Measurements from ENCODE around the gene PTGES3L.
"Not testable (repeated sequence)": the region's sequence is repeated elsewhere in the genome, so short reads cannot be mapped to it uniquely, and the experiment has no call there.

PTGES3L gene

DNA sequence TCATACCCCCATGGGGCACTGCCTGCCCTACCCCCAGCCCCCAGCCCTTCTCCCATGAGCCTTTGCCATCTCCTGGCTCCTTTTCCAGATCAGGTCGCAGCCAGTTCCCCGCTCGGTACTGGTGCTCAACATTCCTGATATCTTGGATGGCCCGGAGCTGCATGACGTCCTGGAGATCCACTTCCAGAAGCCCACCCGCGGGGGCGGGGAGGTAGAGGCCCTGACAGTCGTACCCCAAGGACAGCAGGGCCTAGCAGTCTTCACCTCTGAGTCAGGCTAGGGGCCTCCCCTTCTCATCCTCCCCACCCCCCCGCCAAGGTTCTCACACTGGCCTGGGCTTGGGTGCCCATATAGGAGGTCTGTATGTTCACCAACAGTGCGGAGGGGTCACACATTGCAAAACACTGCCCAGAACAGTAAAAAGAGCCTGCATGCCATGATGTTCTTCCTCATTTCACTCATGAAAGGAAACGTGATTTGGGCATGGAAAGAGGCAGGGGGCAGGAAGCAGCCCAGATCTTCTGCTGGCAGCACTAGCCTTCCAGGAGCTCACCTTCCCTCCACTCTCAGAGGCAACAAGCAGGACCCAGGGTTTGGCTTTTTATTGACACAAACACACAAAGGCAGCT lies 34.3 kb upstream of the PTGES3L start:
- no peak for DNase-seq (ENCODE audit: low spot score)

DNA sequence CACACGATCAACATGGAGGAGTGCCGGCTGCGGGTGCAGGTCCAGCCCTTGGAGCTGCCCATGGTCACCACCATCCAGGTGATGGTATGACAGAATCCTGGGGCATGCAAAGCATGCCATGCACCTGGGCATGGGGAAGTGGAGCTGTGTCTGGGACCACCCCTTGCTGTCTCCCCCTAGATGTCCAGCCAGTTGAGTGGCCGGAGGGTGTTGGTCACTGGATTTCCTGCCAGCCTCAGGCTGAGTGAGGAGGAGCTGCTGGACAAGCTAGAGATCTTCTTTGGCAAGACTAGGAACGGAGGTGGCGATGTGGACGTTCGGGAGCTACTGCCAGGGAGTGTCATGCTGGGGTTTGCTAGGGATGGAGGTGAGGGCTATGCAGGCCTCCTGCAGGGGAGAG lies 33.4 kb upstream of the PTGES3L start:
- no peak for DNase-seq (ENCODE audit: low spot score)

DNA sequence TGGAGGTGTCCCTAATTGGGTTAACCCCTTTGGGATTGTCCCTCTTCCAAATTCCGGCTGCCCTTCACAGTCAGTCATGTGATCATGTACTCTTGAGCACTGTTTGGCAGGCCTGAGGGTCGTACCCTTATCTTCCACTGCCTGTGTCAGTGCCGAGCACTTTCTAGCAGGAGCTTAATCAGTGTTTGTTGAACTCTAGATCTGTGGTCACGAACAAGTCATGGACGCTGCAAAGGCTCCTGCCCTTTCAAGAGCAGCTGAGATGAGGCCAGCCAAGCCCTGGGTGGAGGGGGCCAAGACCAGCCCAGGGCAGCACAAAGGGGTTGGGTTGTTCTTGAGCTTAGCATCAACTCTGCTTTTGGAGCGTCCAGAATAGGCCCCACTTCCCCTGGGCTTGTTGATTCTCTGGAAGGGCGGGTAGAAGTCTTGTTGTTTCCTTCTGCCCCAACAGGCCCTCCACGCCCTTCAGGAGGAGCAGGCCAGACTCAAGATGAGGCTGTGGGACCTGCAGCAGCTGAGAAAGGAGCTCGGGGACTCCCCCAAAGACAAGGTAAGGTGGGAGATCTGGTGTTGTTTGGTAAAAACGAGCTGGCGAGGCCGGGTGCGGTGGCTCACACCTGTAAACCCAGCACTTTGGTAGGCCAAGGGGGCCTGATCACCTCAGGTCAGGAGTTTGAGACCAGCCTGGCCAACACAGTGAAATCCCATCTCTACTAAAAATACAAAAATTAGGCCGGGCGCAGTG lies 32.0 kb upstream of the PTGES3L start:
- no peak for DNase-seq (ENCODE audit: low spot score)

- DNase-seq (ENCODE audit: low spot score): no peak
Measured at GRCh38 chr17:43010667-43011308, 30.9 kb upstream of the PTGES3L start.

DNA sequence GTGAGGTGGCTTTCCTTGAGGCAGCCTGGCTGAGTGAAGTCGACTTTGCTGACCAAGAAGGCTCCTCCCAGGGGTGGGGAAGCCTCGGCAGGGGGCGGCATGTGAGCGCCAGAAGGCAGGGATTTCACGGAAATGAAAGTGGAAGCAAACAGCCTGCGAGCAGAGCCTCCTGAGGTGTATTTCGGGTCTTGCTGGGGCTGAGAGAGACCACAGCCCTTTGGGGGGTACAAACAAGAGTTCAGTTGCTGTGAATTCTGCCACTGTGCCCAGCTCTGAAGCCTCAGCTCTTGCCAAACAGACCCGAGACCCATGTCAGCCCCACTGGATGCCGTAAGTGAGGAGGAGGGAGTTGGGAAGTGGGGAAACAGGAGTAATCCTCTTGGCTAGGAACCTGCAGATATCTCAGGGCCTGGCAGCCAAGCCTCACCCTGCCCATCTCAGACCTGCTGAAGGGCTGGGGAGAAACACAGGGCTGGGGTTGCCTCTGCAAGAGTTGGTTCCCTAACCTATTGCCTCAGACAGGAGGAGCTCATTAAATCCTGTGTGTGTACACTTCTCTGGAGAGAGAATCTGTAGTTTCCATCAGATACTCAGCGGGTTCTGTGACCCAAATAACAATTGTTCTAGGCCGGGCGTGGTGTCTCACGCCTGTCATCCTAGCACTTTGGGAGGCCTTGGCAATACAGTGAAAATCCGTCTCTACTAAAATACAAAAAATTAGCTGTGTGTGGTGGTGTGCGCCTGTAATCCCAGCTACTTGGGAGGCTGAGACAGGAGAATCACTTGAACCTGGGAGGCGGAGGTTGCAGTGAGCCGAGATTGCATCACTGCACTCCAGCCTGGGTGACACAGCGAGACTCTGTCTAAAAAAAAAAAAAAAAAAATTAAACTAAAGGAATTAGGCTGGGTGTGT lies 27.0 kb upstream of the PTGES3L start, which contains the start of gene IFI35:
TSS of gene IFI35 (plus strand) at position 146 of the 913 bp plus-strand sequence. CDS start at position 310, 164 bp downstream.
- DNase-seq (ENCODE audit: low spot score): peak; percentile 79

DNA sequence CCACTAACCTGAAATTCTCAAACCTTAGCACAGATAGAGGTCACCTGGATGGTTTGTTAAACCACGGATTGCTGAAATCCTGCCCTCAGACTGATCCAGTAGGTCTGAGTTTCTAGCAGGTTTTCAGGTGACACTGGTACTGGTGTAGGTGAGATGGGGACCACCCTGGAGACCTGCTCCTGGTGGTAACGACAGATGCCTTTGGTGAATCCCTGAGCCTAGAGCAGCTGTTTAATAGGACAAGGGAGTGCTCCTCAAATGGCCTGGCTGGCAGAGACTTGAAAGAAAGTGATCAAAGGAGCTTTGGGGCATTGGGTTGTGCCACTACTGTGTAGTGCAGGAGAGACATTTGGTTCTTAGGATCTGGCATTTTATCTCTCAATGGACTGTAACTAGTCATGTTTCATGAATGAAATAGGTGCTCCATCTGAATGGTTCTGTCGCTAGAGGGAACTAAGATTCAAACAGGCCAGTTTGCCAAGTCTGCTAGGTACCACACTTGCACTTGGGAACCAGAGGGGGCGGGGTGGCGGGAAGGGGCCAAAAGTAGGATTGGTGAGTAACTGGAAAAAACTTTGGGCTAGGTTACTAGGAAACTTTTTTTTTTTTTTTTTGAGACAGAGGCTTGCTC lies 23.8 kb upstream of the PTGES3L start:
- DNase-seq (ENCODE audit: low spot score): no peak

DNA sequence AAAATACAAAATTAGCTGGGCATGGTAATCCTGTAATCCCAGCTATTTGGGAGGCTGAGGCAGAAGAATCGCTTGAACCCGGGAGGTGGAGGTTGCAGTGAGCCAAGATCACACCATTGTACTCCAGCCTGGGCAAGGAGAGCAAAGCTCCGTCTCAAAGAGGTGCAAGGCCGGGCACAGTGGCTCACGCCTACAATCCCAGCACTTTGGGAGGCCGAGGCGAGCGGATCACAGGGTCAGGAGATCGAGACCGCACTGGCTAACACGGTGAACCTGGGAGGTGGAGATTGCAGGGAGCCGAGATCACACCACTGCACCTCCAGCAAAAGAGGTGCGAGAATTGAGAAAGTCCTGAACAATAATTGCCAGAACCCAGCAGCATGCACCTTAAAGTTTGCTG lies 21.0 kb upstream of the PTGES3L start:
- not testable (repeated sequence) for DNase-seq (ENCODE audit: low spot score)

DNA sequence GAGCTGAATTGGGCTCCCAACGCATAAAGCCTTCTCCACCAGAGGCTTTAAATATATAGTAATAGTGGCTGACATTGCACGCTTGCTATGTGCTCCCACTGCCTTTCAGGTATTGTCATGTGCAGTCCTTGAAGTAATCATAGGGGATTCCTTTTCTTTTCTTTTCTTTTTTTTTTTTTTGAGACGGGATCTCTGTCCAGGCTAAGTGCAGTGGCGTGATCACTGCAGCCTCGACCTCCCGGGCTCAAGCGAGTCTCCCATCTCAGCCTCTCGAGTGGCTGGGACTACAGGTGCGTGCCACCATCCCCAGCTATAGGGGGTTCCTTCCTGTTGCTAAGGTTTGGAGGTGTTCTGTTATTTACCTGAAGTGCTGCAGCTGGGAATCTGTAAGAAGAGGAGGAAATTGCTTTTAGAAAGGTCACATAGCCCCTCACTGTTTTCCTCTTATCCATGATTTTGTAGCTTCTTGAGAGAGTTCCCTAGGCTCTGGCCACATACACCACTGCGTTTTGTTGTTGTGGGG lies 19.2 kb upstream of the PTGES3L start:
- no peak for DNase-seq (ENCODE audit: low spot score)

DNA sequence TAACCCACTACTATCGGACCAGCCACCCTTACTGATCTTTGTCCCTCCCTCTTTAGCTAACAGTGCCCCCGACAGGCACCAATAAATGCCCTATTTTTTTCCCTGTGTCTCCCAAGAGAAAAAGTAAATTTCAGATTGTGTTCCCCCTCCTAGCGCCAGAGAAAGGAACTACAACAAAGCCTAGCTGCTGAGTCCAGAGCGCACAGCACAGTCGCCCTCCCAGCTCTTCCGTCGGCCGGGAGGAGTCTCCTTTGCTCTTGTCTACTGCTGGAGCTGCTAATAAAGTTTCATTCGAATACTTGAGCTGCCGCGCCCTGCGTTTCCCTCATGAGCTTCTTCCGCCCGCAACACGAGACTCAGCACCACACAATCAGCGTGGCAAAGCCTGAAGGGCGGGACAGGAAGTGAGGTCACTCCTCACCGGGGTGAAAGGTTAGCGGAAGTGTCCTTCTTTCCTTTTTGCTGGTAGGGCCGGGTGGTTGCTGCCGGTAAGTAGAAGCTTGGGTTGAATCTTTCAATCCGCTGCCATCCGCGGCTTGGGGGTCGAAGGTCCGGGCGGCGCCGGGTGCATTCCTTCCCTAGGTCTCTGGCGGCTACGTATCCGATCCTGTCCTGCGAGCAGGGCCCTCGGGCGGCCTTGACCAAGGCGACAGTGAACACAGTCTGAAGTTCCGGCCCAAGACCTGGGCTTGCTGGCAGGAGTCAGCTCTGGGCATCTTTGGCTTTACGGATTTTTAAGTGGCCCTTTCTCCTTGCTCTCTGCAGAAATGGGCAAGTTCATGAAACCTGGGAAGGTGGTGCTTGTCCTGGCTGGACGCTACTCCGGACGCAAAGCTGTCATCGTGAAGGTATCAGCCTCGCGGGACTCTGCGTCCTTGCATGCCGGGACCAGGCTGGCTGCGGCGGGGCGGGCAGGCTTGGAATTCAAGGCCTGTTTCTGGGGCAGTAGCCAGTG lies 18.4 kb upstream of the PTGES3L start, which contains the start of gene RPL27:
TSS of gene RPL27 (plus strand) at position 436 of the 955 bp plus-strand sequence. CDS start at position 768, 332 bp downstream.
- DNase-seq (ENCODE audit: low spot score): peak; percentile 94

- no peak for DNase-seq (ENCODE audit: low spot score)
Measured at GRCh38 chr17:42997390-42997983, 17.6 kb upstream of the PTGES3L start.

DNA sequence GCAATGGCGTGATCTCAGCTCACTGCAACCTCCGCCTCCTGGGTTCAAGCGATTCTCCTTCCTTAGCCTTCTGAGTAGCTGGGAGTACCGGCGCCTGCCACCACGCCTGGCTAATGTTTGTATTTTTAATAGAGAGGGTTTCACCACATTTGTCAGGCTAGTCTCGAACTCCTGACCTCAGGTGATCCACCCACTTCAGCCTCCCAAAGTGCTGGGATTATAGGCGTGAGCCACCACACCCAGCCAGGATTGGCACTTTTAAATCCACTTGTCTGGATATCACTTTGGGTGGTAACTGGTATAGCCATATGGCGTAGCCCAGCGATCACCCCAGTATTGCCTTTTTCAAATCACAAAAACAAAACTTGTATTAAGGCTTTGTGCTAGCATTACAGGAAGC lies 14.0 kb upstream of the PTGES3L start:
- not testable (repeated sequence) for DNase-seq (ENCODE audit: low spot score)

DNA sequence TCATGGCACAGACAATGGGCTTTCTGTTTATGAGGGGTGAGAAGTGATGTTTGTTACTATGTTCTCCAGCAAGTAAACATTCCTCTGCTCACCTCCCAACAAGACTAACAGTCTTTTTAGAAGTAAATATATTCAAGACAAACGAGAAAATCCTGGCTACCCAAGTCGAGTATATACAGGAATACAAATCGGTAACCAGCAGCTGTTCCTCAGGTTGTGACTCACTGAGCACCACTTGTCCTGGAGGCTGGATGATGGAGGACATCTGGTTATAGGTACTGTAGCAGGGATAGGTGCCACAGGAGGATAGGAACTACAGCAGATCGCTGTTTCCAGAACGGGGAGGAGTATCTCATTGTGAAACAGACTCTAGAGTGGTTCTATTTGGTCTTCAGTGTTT lies 13.0 kb upstream of the PTGES3L start:
- DNase-seq (ENCODE audit: low spot score): no peak

- DNase-seq (ENCODE audit: low spot score): no peak
Measured at GRCh38 chr17:42991471-42991870, 11.6 kb upstream of the PTGES3L start.

DNA sequence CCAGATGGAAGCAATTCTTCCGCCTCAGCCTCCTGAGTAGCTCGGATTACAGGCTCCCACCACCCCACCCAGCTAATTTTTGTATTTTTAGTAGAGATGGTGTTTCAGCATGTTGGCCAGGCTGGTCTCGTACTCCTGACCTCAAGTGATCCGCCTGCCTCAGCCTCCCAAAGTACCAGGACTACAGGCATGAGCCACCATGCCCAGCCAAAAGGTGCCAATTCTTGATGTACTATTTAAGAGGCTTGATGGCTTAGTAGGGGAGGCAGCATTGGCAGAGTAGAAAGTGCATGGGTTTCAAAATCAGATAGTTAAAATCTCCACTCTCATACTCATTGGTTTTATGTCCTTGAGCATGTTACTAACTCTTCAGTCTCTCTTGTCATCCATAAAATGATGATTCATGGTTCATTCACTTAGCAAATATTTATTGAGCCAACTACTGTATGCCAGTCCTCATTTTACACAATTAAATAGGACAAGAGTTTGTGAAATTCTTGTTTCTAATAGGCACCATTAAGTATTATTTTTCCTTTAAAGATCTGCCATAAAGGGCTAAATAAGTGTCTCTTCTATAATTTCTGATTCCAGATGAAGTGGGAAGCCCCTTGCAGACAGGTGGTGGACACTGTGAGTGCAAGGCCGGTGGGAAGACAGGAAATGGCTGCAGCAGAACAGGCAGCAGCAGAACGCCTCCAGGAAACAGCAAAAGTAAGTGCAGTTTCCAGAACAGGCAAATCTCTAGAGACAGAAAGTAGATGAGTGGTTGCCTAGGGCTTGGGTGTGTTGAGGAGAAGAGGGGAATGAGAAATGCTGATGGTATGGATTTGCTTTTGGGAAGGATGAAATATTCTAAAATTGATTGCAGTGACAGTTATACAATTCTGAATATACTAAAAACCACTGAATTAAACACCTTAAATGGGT lies 10.1 kb upstream of the PTGES3L start:
- DNase-seq (ENCODE audit: low spot score): no peak

DNA sequence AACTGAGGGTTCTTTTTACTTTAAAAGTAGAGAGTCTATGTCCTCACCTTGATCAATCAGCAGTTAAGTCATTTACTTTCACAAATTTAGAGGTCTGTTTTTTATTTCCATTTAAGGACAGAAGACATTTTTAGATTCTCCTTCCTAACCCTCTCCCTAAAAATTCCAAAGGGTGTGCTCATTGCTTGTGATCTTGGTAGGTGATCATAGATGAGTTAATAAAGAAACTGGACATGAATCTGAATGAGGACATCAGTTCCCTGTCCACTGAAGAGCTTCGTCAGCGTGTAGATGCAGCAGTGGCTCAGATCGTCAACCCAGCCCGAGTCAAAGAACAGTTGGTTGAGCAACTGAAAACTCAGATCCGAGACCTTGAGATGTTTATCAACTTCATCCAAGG lies 9.3 kb upstream of the PTGES3L start:
- DNase-seq (ENCODE audit: low spot score): no peak

DNA sequence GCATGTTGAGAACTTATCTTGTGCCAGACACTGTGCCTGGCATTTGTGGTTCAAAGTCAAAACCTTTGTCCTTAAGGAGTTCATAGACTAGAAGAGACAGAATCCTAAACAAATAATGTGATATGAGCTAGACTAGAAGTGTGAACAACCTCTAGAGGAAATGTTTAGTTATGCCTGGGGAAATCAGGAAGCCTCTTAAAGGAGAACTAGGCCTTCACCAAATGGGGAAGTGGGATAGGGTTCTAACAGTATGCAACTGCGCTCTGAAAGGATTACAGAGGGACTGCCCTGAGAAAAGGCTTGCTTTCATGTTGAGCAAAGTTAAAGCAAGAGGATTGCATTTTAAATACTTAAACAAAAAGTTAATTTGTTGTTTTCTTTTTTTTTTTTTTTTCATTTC lies 5.3 kb upstream of the PTGES3L start:
- no peak for DNase-seq (ENCODE audit: low spot score)

GRCh38 chr17:42982266-42982665 lies 2.4 kb upstream of the PTGES3L start:
- DNase-seq (ENCODE audit: low spot score): no peak

DNA sequence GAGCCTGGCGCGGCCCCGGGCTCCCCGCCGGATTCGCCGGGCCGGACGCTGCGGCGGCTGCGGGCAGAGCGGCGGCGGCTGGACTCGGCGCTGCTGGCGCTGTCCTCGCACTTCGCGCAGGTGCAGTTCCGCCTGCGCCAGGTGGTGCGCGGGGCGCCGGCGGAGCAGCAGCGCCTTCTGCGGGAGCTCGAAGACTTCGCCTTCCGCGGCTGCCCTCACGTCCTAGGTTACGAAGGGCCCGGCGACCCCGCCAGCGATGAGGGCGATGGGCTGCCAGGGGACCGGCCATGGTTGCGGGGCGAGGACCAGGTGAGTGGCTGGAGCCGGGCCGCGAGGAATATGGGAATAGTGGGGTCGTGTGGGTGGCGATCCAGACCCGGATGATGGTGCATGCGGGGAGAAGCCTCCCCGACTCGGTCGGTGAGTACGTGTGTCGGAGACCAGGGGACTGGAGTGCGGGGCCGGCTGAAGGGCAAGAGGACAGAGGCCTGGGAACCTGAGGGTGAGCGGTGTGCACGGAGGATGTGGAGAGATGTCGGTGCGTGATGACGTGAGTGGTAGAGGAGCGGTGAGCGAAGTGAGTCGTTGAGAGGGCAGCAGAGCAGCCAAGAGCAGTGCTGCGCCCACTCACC lies 1.0 kb upstream of the PTGES3L start:
- peak; percentile 67 for DNase-seq (ENCODE audit: low spot score)
